Pons (tissue), 1 donor: ENCODE results near the gene KRT85.
A peak's percentile ranks its signal among the peaks of the same experiment; 100 is the strongest.
"Not testable (repeated sequence)": the region's sequence is repeated elsewhere in the genome, so short reads cannot be mapped to it uniquely, and the experiment has no call there.

Experiments used
- DNase-seq: peaks from one replicate; pipeline ENCODE4 v3.0.0-alpha.2; 2016; ENCODE audit warnings: low spot score

Gene KRT85

GRCh38 chr12:52347551-52348510 is 19.4 kb downstream of the KRT85 start:
- DNase-seq = no peak

- no peak for DNase-seq
Observed at GRCh38 chr12:52347016-52347415, 20.3 kb downstream of the KRT85 start.

GRCh38 chr12:52346593-52346992 is 20.7 kb downstream of the KRT85 start:
- DNase-seq = peak; percentile 27

- DNase-seq = not testable (repeated sequence)
Observed at GRCh38 chr12:52345041-52345440, 22.2 kb downstream of the KRT85 start.

GRCh38 chr12:52344111-52344510 is 23.2 kb downstream of the KRT85 start:
- no peak for DNase-seq

GRCh38 chr12:52343550-52343949 is 23.7 kb downstream of the KRT85 start:
- no peak for DNase-seq

GRCh38 chr12:52342781-52343490 is 24.3 kb downstream of the KRT85 start:
- DNase-seq = no peak

GRCh38 chr12:52341066-52341580 is 26.2 kb downstream of the KRT85 start:
- DNase-seq = no peak

GRCh38 chr12:52338241-52338960 is 28.9 kb downstream of the KRT85 start:
- DNase-seq = no peak

GRCh38 chr12:52337054-52337453 is 30.2 kb downstream of the KRT85 start:
- DNase-seq = no peak

- no peak for DNase-seq
Observed at GRCh38 chr12:52336641-52337040, 30.6 kb downstream of the KRT85 start.

GRCh38 chr12:52335598-52336262 is 31.6 kb downstream of the KRT85 start:
- no peak for DNase-seq

- DNase-seq = no peak
Observed at GRCh38 chr12:52334185-52334584, 33.1 kb downstream of the KRT85 start.

GRCh38 chr12:52333321-52333720 is 34.0 kb downstream of the KRT85 start:
- DNase-seq = no peak

- no peak for DNase-seq
Observed at GRCh38 chr12:52332381-52332780, 34.9 kb downstream of the KRT85 start.

- no peak for DNase-seq
Observed at GRCh38 chr12:52331833-52332232, 35.4 kb downstream of the KRT85 start.

GRCh38 chr12:52331039-52331438 is 36.2 kb downstream of the KRT85 start:
- DNase-seq = no peak

GRCh38 chr12:52327830-52328500 is 39.3 kb downstream of the KRT85 start:
- DNase-seq = no peak

- DNase-seq = peak; percentile 93
Observed at GRCh38 chr12:52327052-52327829, 40.0 kb downstream of the KRT85 start.

- DNase-seq = no peak
Observed at GRCh38 chr12:52324153-52324444, 43.2 kb downstream of the KRT85 start.
